HG03354 (cell line): ENCODE results near the gene CFAP299.

ENCODE experiments used
- ATAC-seq: cut with Tn5 transposase; IDR thresholded peaks from one replicate; pipeline ENCODE4 v1.9.1; 2021; ENCODE audit warnings: mild to moderate bottlenecking; ENCODE audit not compliant: unreplicated experiment, poor library complexity, severe bottlenecking

Gene CFAP299

GRCh38 chr4:80560337-80560736 is 224.8 kb downstream of the CFAP299 start:
- ATAC-seq = no peak

GRCh38 chr4:80566203-80566872 is 230.8 kb downstream of the CFAP299 start:
- ATAC-seq = no peak

- no peak for ATAC-seq
Measured at GRCh38 chr4:80568891-80569290, 233.4 kb downstream of the CFAP299 start.

DNA sequence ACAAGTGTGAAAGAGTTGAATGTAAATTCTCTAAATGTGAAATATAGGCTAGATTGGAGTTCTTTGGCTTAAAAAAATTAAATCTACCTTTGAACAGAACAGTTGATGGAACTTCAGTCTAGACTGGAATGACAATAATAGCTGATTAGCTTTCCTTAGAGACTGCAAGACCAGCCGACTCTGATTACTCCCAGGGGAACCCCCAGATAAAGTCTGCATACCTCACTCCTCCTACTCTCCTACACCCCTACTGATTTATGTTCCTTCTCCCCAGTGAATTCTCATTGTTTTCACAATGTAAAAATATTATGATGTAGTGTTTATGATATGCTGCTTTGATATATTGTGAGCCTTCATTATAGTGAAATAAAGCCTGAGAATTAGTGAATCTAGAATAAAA is 241.3 kb downstream of the CFAP299 start:
- ATAC-seq = no peak

GRCh38 chr4:80578001-80578400 is 242.5 kb downstream of the CFAP299 start:
- ATAC-seq = no peak

- no peak for ATAC-seq
Measured at GRCh38 chr4:80585542-80585941, 250.0 kb downstream of the CFAP299 start.

- ATAC-seq = no peak
Measured at GRCh38 chr4:80586716-80587115, 251.2 kb downstream of the CFAP299 start.

GRCh38 chr4:80587871-80588385 is 252.4 kb downstream of the CFAP299 start:
- ATAC-seq = no peak

DNA sequence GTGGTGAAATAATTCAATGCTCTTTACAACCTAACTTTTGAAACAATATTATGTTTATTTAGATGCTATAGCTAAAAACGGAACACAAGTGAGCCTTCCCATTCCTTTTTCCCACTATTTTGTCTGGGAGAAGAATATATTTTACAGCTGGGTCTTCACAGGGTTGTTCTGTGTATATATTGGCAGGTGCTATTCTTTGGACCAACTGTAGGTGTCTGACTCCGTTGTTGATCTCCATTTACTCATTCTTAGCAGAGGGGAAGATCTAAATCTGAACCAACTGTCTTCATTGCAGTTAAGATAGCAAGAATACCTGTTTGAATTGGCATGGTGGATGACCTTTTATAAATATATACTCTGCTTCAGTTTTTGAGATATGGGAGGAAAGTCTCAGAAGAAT is 257.4 kb downstream of the CFAP299 start:
- ATAC-seq = peak; percentile 68

GRCh38 chr4:80594701-80595100 is 259.2 kb downstream of the CFAP299 start:
- no peak for ATAC-seq

DNA sequence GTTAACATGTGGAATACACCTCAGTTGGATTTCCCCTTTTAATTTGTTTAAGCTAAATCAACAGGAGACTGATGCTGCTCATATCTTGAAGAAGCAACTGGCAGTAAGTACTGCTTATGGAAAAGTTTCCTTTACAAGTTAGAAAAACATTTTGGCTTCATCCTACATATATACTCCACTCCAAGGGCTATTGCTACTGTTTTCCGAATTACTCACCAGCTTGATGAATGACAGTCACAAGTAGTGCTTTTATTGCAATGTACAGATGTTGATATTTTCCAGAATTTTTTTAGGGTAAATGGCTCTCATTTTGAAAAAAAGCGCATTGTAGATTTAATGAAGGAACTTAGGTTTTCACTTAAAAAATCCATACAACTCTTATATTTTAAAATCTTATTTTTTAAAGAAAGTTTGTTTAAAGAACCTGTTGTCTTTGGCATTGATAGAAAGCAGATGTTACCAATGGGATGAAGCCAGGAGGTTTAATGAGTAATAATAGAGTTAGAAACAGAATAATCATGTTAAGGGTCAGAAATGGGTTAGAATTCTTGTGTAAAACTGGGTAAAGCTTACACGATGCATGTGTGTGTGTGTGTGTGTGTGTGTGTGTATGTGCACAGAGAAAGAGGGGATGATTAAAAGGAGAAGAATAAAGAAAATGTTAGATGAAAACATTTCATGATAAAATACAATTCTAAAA is 272.9 kb downstream of the CFAP299 start:
- no peak for ATAC-seq

DNA sequence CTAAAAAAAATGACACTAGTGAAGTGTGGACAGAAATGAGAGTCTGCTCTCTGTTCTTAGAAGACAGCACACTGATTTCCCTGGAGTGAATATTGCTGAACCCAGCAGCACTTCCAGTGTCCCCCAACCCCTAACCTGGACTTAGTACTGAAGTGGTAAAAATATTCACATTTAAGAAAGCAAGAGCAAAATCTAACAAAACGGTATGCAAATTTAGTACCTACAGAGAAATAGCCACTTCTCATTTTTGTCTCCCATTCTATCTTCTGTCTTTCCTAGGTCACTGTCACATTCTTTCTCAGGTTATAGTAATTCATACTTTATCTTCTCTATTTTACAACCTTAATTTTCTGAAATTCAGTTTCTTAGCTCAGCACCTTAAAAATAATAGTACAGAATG is 274.7 kb downstream of the CFAP299 start:
- no peak for ATAC-seq

DNA sequence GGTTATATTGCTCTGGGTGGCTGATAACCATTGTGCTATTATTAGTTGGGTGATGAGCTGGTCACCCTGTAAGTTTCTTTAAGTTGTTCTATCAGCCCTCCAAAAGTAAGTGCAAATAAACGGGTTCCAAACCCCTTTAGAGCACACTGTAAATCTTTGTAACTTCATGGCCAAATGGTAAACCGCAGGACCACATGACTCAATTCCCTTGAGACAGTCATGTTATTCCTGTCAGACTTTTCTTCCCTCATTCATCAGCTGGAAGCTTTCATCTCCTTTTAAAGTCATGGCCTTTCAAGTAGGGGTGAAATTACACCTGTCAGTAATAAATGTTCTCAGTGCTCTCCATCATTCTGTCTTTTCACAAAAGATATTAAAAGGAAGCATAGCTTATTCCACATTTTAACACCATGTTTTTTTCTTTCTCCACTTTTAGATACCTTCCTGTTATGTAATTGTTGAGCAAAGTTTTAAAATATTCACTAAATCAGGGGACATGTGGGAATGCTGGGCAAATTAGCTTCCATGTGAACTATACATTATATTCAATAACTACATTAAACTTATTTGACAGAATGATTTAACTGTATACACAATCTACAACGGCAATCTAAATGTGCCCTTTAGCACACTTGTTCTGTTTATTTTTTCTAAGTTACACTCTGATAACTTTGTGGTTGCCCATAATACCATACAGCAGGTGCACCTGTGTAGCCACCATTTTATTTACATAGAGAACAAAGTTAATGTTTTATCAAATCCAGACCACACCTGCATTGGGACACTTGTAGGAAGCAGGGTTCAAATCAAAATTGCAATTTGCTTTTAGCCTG is 275.5 kb downstream of the CFAP299 start:
- peak; percentile 89 for ATAC-seq

DNA sequence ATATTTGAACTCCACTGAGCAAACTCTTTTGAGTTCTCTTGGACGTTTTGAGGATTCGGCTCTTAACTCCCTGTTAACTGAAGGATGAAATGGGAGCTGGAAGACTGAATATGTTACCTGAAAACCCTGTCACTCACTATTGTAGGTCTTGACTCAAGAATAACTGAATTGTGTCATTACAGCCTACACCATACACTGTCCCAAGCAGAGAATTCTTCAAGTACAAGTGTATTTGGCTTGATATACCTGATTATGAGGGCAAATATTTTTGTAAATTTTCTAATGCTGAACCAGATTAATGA is 276.1 kb downstream of the CFAP299 start:
- ATAC-seq = peak; percentile 20

DNA sequence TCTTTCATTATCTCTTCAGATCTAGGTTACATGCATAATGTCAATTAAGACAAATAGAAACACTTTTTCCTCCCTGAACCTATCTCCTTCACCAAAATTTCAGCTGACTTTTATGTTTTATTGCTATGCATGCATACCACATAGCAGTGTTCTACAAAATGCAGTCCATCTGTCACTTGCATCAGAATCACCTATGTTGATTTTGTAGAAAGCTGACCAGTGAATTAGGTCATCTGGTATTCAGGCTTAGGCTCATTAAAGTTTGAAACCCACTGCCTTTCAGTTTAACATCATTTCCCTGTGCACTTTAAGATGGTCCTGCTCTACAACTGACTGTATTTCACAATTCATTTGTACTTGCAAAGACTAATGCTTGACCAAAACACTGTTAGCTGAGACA is 277.9 kb downstream of the CFAP299 start:
- ATAC-seq = no peak

DNA sequence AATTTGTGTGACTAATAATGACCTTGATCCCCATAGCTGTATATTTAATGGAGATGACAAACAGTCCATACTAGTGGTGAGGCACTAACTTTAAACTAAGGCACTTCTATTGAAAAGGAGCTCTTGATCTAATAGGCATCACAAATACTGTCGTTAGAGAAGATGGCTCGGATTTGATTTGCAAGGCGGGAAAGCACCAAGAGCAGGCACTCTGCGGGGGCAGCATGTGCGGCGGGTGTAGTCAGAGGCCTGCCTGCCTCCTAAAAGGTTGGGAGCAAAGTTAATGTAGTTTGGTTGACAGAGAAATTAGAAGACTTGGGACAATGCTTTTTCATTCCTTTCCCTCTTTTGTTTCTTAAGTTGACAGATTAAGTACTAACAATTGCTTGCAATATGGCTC is 278.8 kb downstream of the CFAP299 start:
- ATAC-seq = no peak

DNA sequence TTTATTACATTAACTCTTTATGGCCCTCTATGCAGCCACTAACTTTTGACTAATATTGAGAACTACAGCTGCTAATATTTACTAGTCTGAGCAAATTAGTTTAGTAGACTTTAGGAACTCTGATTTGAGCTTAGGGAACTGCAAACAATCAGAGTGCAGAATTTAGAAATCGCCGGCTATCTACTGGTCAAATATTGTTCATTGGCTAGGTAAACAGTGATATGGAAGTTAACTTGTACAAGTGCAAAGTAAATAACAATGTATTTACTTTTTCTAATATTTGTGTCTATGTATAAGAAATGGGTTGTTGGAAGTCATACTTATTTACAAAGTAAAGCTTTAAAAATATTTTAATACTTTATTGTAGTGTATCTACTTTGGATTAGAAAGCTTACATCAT is 279.6 kb downstream of the CFAP299 start:
- ATAC-seq = no peak

DNA sequence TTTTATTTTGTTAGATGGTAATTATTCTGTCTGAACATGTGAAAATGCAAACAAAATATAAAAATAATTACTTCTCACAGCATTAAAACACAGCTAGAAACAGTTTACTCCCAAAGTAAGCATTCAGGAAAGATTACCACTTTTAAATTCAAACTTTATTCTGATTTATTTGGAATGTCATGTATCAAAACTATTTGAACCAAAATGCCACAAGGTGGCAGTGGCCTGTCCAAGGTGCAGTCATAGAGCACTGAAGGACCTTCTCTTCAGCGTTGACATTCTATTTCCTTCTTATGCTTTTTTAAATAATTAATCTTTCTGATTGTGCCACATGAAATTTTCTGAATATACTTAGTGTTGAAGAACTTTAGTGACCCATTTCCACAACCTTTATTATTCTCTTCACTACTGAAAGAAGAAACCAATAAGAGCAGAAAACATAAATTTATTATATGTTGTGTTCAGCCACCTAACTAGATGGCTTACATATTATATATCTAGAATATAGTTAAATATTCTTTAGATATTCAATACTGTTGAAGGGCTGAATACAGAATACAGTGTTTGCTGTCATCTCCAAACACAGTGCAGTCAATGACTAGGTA is 283.6 kb downstream of the CFAP299 start:
- ATAC-seq = no peak

DNA sequence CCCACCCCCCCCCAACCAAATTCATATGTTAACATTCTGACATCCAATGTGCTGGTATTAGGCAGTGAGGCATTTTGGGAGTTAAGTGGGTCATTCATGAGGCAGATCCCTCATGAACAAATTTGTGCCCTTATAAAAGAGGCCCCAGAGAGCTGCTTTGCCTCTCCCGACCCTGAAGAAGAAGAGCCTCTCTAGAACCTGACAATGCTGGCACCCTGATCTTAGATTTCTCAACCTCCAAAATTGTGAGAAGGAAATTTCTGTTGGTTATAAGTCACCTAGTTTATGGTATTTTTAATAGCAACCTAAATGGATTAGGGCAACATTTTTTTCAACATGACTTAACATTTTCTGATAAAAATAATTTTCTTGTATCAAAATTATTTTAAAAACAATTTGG is 296.3 kb downstream of the CFAP299 start:
- ATAC-seq = no peak

DNA sequence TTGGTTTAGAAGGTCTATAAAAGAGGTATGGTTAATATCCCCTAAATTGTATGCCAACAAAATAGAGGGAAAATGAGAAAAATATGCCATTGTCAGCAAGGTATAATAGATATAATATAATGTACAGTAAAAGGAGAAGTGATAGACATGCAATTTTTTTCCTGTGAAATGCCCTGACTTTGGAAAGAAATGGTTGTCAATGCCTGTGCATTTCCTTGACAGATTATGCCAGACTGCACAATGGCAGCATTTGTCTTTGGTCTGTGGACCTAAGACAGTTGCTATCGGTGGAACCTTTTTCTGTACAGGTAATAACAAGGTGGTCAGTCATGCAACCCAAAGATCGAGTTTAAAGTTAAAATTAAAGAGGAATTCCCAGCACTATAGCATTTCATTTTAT is 301.7 kb downstream of the CFAP299 start:
- ATAC-seq = no peak
